ENCODE results near the gene TSC2.

DNA sequence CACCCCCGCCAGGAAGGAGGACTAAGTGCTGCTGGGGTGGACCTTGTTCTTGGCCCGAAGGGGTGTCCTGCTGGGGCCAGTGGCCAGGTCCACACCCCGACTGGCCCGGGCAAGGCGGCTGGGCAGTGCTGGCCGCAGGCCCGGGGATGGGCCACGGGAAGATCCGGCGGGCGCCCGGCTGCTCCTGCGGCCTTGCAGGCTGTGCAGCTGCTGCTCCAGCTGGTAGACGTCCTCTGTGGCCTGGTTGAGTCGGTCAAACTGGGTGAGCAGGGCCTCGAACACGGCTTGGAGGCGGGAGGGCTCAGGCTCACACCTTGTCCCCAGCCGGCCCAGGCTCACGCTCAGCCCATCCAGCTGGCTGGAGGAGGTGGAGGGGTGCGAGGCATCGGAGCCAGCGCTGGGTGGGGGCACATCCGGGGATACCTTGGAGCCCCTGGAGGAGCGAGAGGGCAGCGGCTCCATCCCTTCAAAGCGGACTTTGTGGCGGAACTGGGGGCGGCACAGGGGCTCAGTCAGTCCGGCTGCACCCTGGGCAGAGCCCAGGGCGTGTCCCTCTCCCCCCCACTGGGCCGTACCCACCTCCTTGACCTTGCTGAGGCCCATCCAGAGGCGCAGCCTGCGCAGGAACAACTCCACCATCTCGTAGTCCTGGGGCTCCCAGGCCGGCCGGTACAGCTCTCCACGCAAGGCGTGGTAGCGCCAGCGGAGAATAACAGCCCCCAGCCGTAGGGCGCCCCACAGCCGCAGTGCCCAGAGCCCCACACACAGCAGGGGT lies 42.1 kb downstream of the TSC2 start:
- no peak for TF ChIP-seq TCF12 (IDR thresholded peaks at IDR 0.05; ENCODE audit: low read depth)
- TF ChIP-seq RAD21 (IDR thresholded peaks at IDR 0.05; ENCODE audit: low read depth), result no peak
- TF ChIP-seq, protein P1, sequence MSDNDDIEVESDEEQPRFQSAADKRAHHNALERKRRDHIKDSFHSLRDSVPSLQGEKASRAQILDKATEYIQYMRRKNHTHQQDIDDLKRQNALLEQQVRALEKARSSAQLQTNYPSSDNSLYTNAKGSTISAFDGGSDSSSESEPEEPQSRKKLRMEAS (IDR thresholded peaks at IDR 0.05), result no peak
- no peak for TF ChIP-seq EGR1 (IDR thresholded peaks at IDR 0.05)
- no peak for TF ChIP-seq FOXM1 (IDR thresholded peaks at IDR 0.05; ENCODE audit: borderline replicate concordance, low read depth)
- TF ChIP-seq TAF1 (IDR thresholded peaks at IDR 0.05; ENCODE audit: low read depth), result no peak
- no peak for TF ChIP-seq CREB1 (IDR thresholded peaks at IDR 0.05; ENCODE audit: low read depth)
